HEK293 (cell line): ENCODE measurements around the gene IPO13.

ENCODE experiments used
- ELK4 ChIP-seq: IDR thresholded peaks from 2 replicates; pipeline ENCODE4 v1.6.1; 2011; ENCODE audit warnings: mild to moderate bottlenecking, low read depth, low read length, borderline replicate concordance
- KLF9 ChIP-seq: fragments of 450-650 bp; formaldehyde crosslinking; IDR thresholded peaks from 2 replicates; pipeline ENCODE4 v1.5.1; 2016; ENCODE audit warnings: missing biosample characterization, missing genetic modification characterization, low read depth
- PRDM2 ChIP-seq: fragments of 450-650 bp; formaldehyde crosslinking; IDR thresholded peaks from 2 replicates; pipeline ENCODE4 v1.5.1; 2016; ENCODE audit warnings: missing biosample characterization, missing genetic modification characterization, borderline replicate concordance
- SCRT2 ChIP-seq: fragments of 450-650 bp; formaldehyde crosslinking; IDR thresholded peaks from 2 replicates; pipeline ENCODE4 v1.5.1; 2016; ENCODE audit warnings: missing biosample characterization, missing genetic modification characterization
- TRIM28 ChIP-seq: IDR thresholded peaks from 2 replicates; pipeline ENCODE4 v1.6.1; 2011; ENCODE audit warnings: low read length, control low read depth, borderline replicate concordance
- ZBTB1 ChIP-seq: fragments of 450-650 bp; formaldehyde crosslinking; IDR thresholded peaks from 2 replicates; pipeline ENCODE4 v1.5.1; 2016; ENCODE audit warnings: missing biosample characterization, missing genetic modification characterization
- ZBTB7A ChIP-seq: fragments of 450-650 bp; formaldehyde crosslinking; IDR thresholded peaks from 2 replicates; pipeline ENCODE4 v1.5.1; 2016; ENCODE audit warnings: low read depth, missing biosample characterization, missing genetic modification characterization
- ZFP41 ChIP-seq: fragments of 450-650 bp; formaldehyde crosslinking; IDR thresholded peaks from 2 replicates; pipeline ENCODE4 v1.5.1; 2016; ENCODE audit warnings: missing biosample characterization, missing genetic modification characterization, borderline replicate concordance
- ZNF133 ChIP-seq: fragments of 450-650 bp; formaldehyde crosslinking; IDR thresholded peaks from 2 replicates; pipeline ENCODE4 v1.5.1; 2016; ENCODE audit warnings: missing biosample characterization, missing genetic modification characterization
- ZNF140 ChIP-seq: fragments of 450-650 bp; formaldehyde crosslinking; IDR thresholded peaks from 2 replicates; pipeline ENCODE4 v1.5.1; 2016; ENCODE audit warnings: missing biosample characterization, missing genetic modification characterization
- ZNF18 ChIP-seq: fragments of 450-650 bp; formaldehyde crosslinking; IDR thresholded peaks from 2 replicates; pipeline ENCODE4 v1.5.1; 2016; ENCODE audit warnings: missing biosample characterization, missing genetic modification characterization
- ZNF24 ChIP-seq: fragments of 450-650 bp; formaldehyde crosslinking; IDR thresholded peaks from 2 replicates; pipeline ENCODE4 v1.5.1; 2016; ENCODE audit warnings: missing biosample characterization, missing genetic modification characterization
- ZNF266 ChIP-seq: fragments of 450-650 bp; formaldehyde crosslinking; IDR thresholded peaks from 2 replicates; pipeline ENCODE4 v1.5.1; 2016; ENCODE audit warnings: missing biosample characterization, missing genetic modification characterization, low read depth
- ZNF292 ChIP-seq: fragments of 450-650 bp; formaldehyde crosslinking; IDR thresholded peaks from 2 replicates; pipeline ENCODE4 v1.5.1; 2016; ENCODE audit warnings: low read depth, missing biosample characterization, missing genetic modification characterization, borderline replicate concordance
- ZNF362 ChIP-seq: fragments of 450-650 bp; formaldehyde crosslinking; IDR thresholded peaks from 2 replicates; pipeline ENCODE4 v1.5.1; 2016; ENCODE audit warnings: missing biosample characterization, missing genetic modification characterization
- ZNF433 ChIP-seq: fragments of 450-650 bp; formaldehyde crosslinking; IDR thresholded peaks from 2 replicates; pipeline ENCODE4 v1.5.1; 2016; ENCODE audit warnings: missing biosample characterization, missing genetic modification characterization, low read depth
- ZNF513 ChIP-seq: fragments of 450-650 bp; IDR thresholded peaks from 2 replicates; pipeline ENCODE4 v1.5.1; 2018; ENCODE audit warnings: missing biosample characterization, missing genetic modification characterization
- ZNF558 ChIP-seq: fragments of 450-650 bp; formaldehyde crosslinking; IDR thresholded peaks from 2 replicates; pipeline ENCODE4 v1.5.1; 2016; ENCODE audit warnings: missing biosample characterization, missing genetic modification characterization
- ZNF571 ChIP-seq: fragments of 450-650 bp; formaldehyde crosslinking; IDR thresholded peaks from 2 replicates; pipeline ENCODE4 v1.5.0; 2017; ENCODE audit warnings: missing biosample characterization, missing genetic modification characterization
- ZNF626 ChIP-seq: fragments of 450-650 bp; sonication (Bioruptor Pico); formaldehyde crosslinking; IDR thresholded peaks from 2 replicates; pipeline ENCODE4 v1.5.1; 2018; ENCODE audit warnings: missing biosample characterization, missing genetic modification characterization, inconsistent platforms
- ZNF629 ChIP-seq: fragments of 450-650 bp; formaldehyde crosslinking; IDR thresholded peaks from 2 replicates; pipeline ENCODE4 v1.5.1; 2017; ENCODE audit warnings: missing biosample characterization, missing genetic modification characterization
- ZNF670 ChIP-seq: fragments of 450-650 bp; formaldehyde crosslinking; IDR thresholded peaks from 2 replicates; pipeline ENCODE4 v1.5.1; 2016; ENCODE audit warnings: missing biosample characterization, missing genetic modification characterization, low read depth
- ZNF692 ChIP-seq: fragments of 450-650 bp; formaldehyde crosslinking; IDR thresholded peaks from 2 replicates; pipeline ENCODE4 v1.5.1; 2016; ENCODE audit warnings: missing biosample characterization, missing genetic modification characterization
- ZNF747 ChIP-seq: fragments of 450-650 bp; formaldehyde crosslinking; IDR thresholded peaks from 2 replicates; pipeline ENCODE4 v1.5.1; 2016; ENCODE audit warnings: missing biosample characterization, missing genetic modification characterization
- ZNF830 ChIP-seq: fragments of 450-650 bp; IDR thresholded peaks from 2 replicates; pipeline ENCODE4 v1.5.0; 2018; ENCODE audit warnings: missing biosample characterization, missing genetic modification characterization, low read depth, mild to moderate bottlenecking, moderate library complexity
- ZNF843 ChIP-seq: fragments of 450-650 bp; formaldehyde crosslinking; IDR thresholded peaks from 2 replicates; pipeline ENCODE4 v1.5.1; 2016; ENCODE audit warnings: missing biosample characterization, missing genetic modification characterization
- ZSCAN16 ChIP-seq: fragments of 450-650 bp; formaldehyde crosslinking; IDR thresholded peaks from 2 replicates; pipeline ENCODE4 v1.5.1; 2016; ENCODE audit warnings: missing biosample characterization, missing genetic modification characterization

Gene IPO13

GRCh38 chr1:43946236-43947060, at the start of gene IPO13 (continued):
- TF ChIP-seq SCRT2 (tag by site-specific recombination) (0 out of 2 replicates have a peak, but pooled peaks have one; percentile 65), ZNF24 (peak; percentile 89), ZBTB1 (tag by site-specific recombination) (no peak), ZNF292 (tag by site-specific recombination) (no peak), ZSCAN16 (no peak), ZBTB7A (tag by site-specific recombination) (peak; percentile 93), ZNF266 (tag by site-specific recombination) (no peak), ZFP41 (no peak), KLF9 (tag by site-specific recombination) (peak; percentile 63), ZNF558 (0 out of 2 replicates have a peak, but pooled peaks have one; percentile 15), ZNF843 (peak; percentile 59; the same call in 1 of the 2 replicates), ZNF140 (tag by site-specific recombination) (no peak), ZNF133 (tag by site-specific recombination) (no peak), ZNF18 (tag by site-specific recombination) (0 out of 2 replicates have a peak, but pooled peaks have one; percentile 49), ZNF747 (tag by site-specific recombination) (no peak), ELK4 (peak; percentile 53; the same call in 1 of the 2 replicates), ZNF433 (tag by site-specific recombination) (no peak), ZNF571 (no peak), TRIM28 (peak; percentile 87; the same call in 1 of the 2 replicates), ZNF670 (tag by site-specific recombination) (no peak), PRDM2 (0 out of 2 replicates have a peak, but pooled peaks have one; percentile 61), ZNF692 (peak; percentile 90), ZNF362 (tag by site-specific recombination) (no peak), ZNF626 (tag by site-specific recombination) (no peak), ZNF513 (tag by site-specific recombination) (no peak), ZNF629 (tag by site-specific recombination) (peak; percentile 86), ZNF830 (tag by site-specific recombination) (no peak)
